Measurements from ENCODE around the gene NCOA6. TPM values are rescaled to one million over a fixed set of nuclear protein-coding genes. Genes with fewer than 3 reads are reported as not detected.

The NCOA6 gene
- total RNA-seq, result 92.5 TPM

DNA sequence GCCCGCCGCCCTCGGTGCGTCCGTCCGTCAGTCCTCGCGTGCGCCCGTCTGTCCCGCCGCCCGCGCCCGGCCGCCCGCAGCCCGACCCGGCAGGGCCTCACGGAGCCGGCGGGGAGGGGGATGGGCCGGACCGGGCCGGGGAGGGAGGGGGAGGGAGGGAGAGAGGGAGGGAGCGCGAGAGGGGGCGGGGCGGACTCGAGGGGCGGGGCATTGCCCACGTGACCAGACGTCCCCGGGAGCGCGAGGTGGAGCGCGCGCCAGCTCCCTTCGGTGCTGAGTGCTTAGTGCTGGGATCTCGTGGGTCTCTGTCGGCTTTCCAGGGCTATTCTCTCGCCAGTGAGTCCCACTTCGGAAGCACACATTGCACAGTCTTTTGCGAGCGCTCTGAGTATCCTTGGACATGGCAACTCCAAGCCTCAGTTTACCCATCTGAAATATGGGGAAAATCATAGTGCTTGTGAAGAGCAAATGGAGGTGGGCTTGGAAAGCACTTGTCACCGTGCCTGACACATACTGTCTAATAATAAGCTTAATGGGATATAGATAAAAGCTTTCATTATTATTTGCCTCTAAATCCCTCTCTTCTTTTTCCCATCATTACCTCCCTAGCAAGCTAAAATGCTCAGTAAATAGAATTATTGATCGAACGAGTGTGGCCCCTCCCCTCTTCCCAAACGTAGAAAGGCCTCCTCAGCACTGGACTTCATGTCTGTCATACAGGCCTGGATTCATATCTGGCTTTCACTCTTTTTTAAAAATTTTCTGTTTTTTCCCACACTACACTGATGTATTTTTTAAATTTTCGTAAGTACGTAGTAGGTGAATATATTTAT, at the start of gene NCOA6:
TSS of gene NCOA6 (minus strand) at position 122 of the 833 bp plus-strand sequence. CDS start 43,296 bp downstream, outside the sequence.
- peak; percentile 90 to 92 for DNase-seq (ENCODE audit: low spot score in 2 of 2)
- FAIRE-seq, result no peak

DNA sequence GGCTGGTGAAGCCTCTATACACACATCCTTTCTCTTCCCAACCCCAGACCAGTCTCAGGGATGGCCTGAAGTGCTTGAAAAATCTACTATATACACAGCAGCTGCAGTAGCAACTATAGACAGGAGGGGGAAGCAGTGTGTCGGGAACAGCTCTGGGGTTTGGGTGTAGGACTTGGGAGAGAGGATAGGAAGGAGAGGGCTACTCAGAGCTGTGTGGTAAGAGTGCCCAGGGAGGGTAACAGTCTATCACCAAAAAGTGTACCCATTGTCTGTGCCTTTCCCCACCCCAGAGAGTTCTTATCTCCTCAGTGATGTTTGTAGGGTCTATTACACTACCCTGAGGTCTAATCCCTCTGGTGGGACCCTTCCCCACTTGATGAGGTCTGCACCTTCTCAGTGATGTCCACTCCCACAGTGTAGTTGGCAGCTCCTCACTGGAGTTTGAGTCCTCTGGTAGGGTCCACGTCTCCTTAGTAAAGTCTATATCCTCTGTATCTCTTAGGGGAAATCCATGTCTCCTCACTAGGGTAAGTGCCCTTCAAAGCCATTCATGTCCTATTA, 48.7 kb upstream of the NCOA6 start:
- FAIRE-seq (no peak), DNase-seq (ENCODE audit: low spot score in 2 of 2) (peak; percentile 70 to 78)

DNA sequence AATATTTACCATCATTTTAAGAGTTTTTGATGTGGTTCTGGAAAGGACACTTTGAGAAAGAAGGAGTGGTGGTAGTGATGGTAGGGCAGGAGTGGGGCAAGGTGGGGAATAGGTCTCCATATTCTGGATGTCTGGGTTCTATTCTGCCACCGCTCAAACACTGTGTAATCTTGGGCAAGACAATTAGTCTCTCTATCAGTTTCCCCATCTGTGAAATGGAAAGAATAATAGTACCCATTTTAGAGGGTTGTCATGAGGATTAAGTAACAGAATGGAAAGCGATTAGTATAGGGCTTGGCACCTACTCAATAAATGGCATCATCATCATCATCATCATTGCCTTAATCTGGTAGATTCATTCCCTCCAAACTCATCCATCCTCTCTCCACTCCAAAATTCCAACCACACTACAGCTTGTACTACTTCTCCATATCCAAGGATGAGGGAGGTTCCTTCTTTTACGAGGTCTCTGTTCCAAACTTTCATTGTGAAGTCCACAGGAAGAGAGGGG, 48.2 kb upstream of the NCOA6 start:
- DNase-seq (ENCODE audit: low spot score in 2 of 2) (no peak), FAIRE-seq (no peak)

DNA sequence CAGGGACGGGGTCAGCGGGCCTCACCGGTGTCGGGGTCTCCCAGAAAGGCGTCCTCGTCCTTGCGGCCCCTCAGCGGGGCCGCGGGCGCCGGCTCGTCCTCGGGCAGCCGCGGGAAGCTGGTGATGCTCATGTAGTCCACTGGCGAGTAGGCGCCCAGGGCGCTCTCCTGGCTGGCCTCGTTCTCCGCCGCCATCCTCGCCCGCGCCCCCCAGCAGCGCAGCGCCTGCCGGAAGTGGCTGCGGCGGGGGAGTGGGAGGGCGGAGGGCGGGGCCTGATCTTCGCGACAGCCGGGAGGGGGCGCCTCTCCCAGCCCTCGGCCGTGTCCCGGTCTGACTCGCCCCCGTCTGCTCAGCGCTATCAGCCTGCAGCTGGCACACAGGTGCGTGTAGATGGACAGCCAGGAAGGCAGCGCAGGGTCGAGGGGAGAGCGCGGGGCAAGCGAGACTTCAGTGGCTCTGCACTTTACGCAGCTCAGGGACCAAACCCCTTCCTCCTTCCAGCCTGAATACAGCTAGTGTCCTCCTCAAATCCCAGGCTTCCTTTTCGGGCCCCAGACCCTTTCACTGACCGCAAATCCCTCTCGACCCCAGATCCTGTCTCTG, 47.3 kb upstream of the NCOA6 start, which contains the start of gene GGT7:
TSS of gene GGT7 (minus strand) at position 235 of the 603 bp plus-strand sequence. CDS start at position 194, 41 bp downstream.
- DNase-seq (ENCODE audit: low spot score in 2 of 2), result peak; percentile 82 to 83
- no peak for FAIRE-seq

DNA sequence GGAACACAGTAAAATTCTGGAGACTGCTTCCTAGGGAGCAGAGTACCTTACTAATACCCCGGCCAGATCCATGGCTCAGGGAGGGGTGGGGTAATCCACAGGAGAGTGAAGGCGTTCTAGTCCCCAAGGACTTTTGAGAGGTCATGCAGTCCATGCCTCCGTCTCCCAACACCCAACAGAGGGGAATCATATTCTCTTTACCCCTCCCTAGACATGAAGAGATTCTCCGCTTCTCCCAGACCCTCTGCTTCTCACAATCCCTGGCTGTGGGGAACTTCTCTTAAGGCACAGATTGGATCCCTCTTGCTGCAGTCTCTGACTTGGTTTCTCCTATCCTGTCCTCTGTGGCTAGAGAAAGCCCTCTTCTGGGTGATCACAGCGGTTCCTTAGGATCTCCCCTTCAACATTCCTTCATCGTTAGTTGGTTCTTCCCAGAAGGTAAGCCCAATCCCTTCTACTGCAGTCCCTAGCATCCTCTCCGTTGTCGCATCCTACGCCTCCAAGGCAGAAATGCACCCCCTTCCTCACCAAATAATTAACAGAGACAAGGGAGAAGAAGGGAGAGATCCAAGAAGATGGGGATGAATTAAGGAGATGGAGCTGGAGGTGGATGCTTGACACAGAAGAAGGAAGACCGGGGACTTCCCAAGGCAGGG, 46.6 kb upstream of the NCOA6 start:
- DNase-seq (ENCODE audit: low spot score in 2 of 2), result no peak
- FAIRE-seq, result no peak

DNA sequence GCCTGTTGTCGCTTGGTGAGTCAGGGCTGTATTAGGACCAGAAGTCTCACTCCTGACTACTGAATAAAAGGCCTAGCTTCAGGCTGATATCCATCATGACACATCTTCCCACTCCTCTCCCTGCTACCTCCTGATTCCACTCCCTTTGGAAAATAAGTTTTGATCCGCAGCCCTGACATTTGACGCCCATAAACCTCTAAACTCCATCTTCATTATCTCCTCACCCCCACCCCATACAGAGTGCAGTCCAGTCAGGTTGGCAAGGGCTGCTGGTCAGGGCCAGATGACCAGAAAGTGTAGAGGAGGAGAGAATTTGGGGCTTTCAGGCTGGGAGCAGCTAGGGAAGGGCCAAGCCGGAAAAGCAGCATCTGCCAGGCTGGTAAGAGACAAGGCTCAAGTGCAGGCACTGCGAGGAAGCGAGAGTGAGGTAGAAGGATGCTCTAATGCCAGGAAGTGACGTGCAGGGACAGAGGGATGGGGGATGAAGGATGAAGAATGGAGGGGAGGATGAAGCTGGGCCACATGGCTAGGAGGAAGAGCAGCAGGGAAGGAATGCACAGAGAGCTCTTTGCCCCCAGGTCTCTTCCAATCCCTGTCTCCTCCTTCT, 46.0 kb upstream of the NCOA6 start:
- FAIRE-seq (no peak), DNase-seq (ENCODE audit: low spot score in 2 of 2) (no peak)

DNA sequence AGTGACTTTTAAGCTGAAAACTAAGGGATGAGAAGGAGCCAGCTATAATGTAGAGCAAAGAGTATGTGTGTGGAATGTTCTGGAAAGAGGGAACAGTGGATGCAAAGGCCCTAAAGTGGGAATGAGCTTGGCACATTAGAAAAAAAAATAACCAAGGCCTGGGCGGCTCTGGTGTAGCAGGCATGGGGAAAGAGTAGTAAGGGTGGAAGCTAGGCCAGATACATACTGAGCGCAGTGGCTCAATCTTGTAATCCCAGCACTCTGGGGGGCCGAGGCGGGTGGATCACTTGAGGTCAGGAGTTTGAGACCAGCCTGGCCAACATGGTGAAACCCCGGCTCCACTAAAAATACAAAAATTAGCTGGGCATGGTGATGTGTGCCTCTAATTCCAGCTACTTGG, 38.8 kb upstream of the NCOA6 start:
- DNase-seq (ENCODE audit: low spot score in 2 of 2) (no peak), FAIRE-seq (no peak)

DNA sequence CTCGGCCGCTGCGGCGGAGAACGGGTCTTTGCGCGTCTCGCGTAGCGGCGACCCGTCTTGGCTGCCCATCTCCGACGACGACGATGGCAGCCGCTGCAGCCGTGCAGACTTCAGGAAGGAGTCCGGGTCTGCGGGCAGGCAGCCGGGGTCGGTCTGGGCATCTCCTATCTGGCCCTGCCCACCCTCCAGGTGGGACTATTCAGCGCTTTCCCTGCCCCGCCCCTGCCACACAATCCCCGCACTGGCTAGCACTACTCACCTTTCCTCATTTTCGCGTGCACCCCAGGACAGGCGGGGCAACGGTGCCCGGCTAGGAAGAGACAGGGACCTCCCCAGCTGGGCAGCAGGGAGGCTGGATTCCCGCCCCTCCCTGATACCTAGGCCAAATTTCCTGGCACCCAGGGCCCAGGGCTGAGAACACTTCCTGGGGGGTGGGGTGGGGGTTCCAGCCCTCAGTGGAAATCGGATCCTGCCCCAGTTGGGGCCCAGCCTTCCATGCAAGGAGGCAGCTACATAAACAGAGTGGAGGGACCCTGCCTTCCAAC, 38.0 kb upstream of the NCOA6 start:
- no peak for DNase-seq (ENCODE audit: low spot score in 2 of 2)
- FAIRE-seq, result no peak

DNA sequence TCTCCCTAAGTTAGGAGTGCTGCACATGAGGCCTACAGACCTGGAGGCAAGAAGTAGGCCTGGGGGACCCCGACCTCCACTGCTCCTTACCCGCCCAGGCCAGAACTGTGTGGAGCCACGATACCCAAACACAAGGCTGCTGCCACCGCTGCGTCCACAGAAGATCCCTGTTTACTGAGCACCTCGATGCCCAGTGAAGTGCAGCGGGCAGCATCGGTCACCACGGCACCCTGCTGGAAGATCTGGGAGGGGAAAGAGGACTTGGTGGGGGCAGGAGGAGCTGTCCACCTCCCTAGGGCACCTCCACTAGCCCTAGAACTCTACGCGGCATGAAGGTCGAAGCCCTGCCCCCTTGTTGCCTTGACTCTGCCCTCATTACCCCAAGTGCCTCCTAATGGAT, 37.3 kb upstream of the NCOA6 start:
- no peak for DNase-seq (ENCODE audit: low spot score in 2 of 2)
- no peak for FAIRE-seq

DNA sequence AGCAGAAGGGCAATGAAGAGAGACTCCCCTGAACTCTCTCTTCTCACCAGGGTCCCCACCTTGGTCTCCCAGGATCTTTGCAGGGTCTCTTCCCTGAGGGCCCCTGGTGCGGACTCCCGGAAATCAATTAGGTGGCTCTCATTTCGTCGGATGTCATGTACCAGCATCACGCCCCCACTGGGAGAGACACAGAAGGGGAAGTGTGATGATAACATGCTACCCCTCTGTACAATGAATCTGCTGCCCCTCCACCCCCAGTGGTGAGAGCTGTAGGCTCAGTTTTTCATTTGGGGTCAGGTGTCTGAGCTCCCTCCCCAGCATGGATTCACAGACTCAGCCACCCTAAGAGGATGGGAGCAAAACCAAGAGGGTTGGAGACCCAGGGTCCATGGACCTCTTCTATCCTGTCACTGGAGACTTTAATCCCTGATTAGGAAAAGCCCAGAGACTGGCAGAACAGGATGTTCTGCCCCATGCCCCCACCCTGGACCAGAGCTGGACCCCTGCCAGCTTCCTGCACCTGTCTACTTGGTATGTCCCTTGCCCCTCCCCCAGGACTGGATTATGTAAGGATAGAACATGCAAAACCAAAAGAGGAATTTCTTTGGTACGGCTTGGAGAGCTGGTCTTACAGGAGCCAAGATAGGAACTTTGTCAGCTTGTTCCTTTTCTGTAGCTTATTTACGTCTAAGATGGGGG, 36.1 kb upstream of the NCOA6 start:
- DNase-seq (ENCODE audit: low spot score in 2 of 2) (no peak), FAIRE-seq (no peak)

DNA sequence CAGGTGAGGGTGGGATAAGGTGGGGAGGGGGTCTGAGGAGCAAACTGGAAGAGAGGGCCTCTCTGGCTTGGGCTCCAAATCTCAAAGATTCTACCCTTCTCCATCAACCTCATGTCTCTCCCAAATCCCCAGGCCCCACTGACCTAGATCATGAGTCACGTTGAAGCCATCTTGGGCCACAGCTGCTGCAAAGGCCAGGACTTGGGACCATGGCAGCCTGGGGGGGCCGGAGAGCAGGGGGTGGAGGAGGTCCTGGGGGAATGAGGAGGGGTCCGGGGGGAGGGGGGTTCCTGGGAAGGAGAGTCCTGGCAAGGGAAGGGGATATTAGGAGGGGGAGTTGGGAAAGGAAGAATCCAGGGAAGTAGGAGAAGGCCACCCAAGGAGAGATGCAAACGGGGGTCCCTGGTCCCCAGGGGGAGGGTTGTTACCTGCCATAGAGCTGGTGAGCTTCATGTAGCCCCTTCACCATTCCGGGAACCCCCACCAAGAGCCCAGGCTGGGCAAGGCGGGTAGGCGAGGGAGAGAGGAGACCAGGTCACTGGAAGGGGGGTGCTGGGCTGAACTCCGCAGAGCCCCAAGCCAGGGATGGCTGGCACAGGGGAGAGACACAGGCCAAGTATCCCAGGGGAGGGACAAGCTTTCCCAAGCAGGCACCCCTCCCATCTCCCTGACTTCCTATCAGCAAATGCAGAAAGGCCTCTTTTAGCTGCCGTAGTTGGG, 34.5 kb upstream of the NCOA6 start:
- no peak for DNase-seq (ENCODE audit: low spot score in 2 of 2)
- no peak for FAIRE-seq

DNA sequence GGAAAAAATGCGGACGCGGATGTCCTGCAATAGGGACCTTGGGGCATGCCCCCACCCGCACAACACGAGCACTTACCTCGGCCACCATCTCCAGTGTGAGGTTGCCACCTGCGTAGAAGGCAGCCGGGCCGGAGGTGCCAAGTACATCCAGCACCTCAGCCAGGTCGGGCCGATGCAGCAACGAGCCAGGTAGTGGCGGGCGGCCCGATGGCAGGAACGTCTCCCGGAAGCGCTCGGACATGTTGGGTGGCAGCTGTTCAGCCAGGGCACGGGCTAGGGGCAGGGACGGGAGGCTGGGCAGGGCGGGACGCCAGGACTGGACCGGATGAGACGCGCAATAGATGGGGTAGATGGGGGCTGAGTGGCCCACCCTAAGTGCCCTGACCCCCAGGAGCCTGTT, 33.9 kb upstream of the NCOA6 start:
- DNase-seq (ENCODE audit: low spot score in 2 of 2) (no peak), FAIRE-seq (no peak)

DNA sequence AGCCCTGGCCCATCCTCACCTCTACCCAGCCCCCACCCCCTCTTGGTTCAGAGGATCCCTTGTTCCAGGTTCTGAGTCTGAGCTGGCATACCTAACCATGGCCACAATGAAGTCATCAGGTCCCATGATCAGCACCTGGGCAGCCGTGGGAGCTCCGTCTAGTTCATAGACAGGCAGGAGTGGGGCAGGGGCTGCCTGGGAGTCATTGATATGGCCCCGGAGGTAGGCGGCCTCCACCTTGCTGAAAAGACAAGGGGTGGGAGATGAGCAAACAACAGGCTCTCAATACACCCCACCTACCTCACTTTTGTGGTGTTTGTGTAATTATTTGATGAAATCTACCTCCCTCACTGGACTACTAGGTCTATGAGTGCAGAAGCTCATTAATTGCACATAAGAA, 26.8 kb upstream of the NCOA6 start:
- FAIRE-seq (no peak), DNase-seq (ENCODE audit: low spot score in 2 of 2) (no peak)

DNA sequence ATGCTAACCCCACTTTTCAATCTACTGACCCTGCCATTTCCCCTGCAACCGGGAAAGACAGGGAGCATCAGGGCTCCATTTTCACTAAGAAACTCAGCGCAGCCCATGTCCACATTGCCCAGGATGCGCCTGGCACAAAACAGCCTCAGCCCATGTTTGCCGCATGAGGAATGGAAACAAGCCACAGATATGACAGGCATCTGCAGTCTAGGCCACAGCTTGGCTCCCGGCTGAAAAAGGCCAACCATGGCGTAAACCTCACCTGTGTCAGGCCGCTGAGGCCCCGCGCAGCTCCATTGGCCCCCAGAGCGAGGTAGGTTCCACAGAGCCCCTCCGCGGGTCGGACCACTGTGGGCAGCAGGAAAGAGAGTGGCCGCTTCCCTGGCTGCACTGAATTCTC, 25.5 kb upstream of the NCOA6 start:
- no peak for DNase-seq (ENCODE audit: low spot score in 2 of 2)
- FAIRE-seq, result no peak

DNA sequence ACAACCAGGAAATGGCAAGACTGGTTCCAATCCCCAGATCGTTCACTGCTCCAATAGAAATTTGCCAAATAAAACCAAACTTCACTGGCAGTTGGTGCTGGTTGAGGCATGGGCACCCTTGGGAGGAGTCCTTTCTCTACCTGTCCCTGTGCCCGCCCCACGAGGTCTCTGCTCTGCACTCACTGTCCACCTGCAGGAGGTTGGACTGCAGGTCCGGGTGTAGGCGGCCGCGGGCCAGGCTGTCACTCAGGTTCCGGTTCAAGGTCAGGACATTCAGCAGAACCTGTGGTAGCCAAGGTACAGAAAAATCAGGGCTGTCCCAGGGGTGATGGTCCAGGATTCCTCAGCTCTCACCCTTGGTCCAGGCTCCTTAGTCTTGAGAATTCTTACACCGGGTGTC, 24.3 kb upstream of the NCOA6 start:
- FAIRE-seq, result no peak
- no peak for DNase-seq (ENCODE audit: low spot score in 2 of 2)

DNA sequence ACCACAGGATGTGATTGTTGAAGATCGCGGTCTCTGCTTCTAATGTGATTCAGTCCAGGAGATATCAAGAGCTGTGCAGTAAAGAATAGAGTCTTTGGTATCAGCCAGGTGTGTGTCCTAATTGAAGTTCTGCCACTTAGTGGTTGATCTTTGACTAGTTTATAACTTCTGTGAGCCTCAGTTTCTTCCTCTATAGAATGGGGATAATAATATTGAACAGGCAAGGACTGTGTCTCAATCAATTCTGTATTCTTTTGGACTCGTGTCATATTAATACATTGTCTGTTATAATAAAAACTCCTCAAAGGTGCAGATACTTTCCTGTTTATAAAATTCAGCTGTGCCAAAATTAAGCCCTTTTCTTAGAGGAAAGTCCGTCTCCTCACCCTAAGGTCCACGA, 23.1 kb upstream of the NCOA6 start:
- FAIRE-seq (no peak), DNase-seq (ENCODE audit: low spot score in 2 of 2) (no peak)

DNA sequence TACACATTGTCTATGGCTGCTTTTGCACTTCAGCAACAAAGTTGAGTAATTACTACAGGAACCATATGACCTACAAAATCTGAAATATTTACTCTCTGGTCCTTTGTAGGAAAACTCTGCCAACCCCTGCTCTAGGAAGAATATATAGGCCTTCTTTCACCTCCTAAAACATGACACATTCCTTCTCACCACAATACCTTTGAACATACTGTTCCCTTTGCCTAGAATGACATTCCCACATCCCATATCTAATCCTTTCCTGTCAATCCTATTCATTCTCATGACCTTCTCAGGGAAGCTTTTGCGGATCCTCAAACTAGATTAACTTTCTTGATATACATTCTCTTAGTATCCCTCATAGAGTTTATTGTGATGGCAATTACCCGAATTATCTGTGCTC, 18.0 kb upstream of the NCOA6 start:
- FAIRE-seq, result no peak

DNA sequence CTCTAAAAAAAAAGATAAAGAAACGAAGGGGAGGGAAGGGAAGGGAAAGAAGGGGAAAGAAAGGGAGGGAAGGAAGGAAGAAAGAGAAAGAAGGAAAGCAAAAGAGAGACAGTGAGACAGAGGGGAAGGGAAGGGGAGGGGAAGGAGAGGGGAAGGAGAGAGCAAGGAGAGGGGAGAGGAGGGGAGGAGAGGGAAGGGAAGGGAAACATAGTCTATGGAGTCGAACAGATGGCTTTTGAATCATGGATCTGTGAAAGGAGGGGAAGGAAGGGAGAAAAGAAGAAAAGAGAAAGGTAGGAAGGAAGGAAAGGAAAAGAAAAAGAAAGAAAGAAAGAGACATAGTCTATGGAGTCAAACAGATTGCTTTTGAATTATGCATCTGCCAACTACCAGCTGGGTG, 16.7 kb upstream of the NCOA6 start:
- DNase-seq (ENCODE audit: low spot score in 2 of 2) (no peak), FAIRE-seq (no peak)

More for the DNA sequence above, 18.0 kb upstream of the NCOA6 start:
- DNase-seq (ENCODE audit: low spot score in 2 of 2), result no peak

DNA sequence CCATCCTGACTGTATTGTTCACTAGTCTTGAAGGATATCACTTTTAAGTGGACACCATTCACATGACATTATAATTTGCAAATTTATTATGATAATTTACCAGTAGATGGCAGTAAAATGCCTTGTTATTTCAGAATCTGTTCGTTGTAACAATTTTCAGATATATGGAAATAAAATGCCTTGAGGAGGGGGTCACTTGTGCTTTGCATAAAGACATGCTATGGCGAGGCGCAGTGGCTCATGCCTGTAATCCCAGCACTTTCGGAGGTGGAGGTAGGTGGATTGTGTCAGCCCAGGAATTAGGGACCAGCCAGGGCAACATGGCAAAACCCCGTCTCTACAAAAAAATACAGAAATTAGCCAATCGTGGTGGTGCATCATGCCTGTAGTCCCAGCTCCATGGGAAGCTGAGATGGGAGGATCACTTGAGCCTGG, 9.0 kb upstream of the NCOA6 start:
- FAIRE-seq, result peak; percentile 13
- DNase-seq (ENCODE audit: low spot score in 2 of 2), result peak in 1 of 2 donors; percentile 43

All from frontal cortex (tissue), 4 donors.